ENCODE results near the gene MTG1.

MTG1 gene

GRCh38 chr10:133441780-133442179, 47.8 kb downstream of the MTG1 start:
- Histone ChIP-seq H3K4me2 (ENCODE audit: low read length) (no peak overlapping the region), H2AFZ (no peak overlapping the region)

DNA sequence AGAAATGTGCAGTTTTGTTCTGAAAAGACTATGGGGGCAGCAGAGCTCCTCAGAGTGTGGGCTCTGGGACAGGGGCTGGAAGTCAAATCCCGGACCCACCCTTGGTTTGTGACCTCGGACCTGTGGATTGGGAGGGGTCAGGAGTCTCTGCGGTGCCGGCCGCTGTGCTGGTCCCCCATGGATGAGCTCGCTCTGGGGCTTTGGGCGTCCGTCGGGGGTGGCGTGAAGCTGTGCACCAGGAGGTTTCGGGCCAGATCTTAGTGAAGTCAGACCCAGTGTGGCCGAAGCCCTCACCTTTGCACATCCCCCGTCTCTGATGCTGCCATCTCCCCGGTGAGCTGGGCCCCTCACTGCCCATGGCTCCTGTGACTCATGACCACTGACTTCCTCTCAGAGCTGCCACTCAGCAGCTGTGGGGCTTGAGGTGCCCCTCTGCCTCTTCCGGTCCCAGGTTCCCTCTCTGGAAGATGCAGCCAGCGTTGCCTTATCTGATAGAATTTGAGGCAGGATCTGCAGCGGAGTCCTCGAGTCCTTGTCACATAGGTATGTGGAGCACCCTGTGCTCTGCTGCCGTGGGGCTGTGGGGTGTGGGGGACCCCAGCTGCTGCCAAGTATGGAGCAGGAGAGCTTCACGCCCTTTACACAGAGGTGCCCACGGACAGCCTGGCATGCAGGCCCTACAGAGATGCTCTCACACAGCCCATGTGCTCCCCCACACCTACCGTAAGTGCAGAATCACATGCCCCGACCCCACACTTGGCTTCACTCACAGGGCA, 48.4 kb downstream of the MTG1 start:
- Histone ChIP-seq H3K4me3 (ENCODE audit: low read depth, low read length) (no peak overlapping the region), H3K27me3 (ENCODE audit: control insufficient read depth, insufficient read depth, low read length) (no peaks in the 10 kb centered on the region), H3K9ac (no peak overlapping the region), H3K4me1 (no peaks in the 10 kb centered on the region), H3K27ac (no peak overlapping the region), H2AFZ (no peak overlapping the region), H3K9me3 (ENCODE audit: control insufficient read depth, low read length) (no peaks in the 10 kb centered on the region), H3K4me2 (ENCODE audit: low read length) (no peak overlapping the region), H3K79me2 (no peaks in the 10 kb centered on the region), H3K36me3 (ENCODE audit: control insufficient read depth, insufficient read depth, low read length) (no peaks in the 10 kb centered on the region)
- TF ChIP-seq, protein P1, sequence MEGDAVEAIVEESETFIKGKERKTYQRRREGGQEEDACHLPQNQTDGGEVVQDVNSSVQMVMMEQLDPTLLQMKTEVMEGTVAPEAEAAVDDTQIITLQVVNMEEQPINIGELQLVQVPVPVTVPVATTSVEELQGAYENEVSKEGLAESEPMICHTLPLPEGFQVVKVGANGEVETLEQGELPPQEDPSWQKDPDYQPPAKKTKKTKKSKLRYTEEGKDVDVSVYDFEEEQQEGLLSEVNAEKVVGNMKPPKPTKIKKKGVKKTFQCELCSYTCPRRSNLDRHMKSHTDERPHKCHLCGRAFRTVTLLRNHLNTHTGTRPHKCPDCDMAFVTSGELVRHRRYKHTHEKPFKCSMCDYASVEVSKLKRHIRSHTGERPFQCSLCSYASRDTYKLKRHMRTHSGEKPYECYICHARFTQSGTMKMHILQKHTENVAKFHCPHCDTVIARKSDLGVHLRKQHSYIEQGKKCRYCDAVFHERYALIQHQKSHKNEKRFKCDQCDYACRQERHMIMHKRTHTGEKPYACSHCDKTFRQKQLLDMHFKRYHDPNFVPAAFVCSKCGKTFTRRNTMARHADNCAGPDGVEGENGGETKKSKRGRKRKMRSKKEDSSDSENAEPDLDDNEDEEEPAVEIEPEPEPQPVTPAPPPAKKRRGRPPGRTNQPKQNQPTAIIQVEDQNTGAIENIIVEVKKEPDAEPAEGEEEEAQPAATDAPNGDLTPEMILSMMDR (IDR thresholded peaks at IDR 0.05), result no peak

More at GRCh38 chr10:133441780-133442179, 47.8 kb downstream of the MTG1 start:
- no peaks in the 10 kb centered on the region for H3K9me3 ChIP-seq (ENCODE audit: control insufficient read depth, low read length)
- H3K27ac ChIP-seq, result no peak overlapping the region
- H3K4me3 ChIP-seq (ENCODE audit: low read depth, low read length), result no peak overlapping the region
- no peaks in the 10 kb centered on the region for H3K79me2 ChIP-seq
- no peaks in the 10 kb centered on the region for H3K27me3 ChIP-seq (ENCODE audit: control insufficient read depth, insufficient read depth, low read length)
- no peaks in the 10 kb centered on the region for H3K4me1 ChIP-seq
- TF ChIP-seq, protein P1 (IDR thresholded peaks at IDR 0.05), result no peak
- no peaks in the 10 kb centered on the region for H3K36me3 ChIP-seq (ENCODE audit: control insufficient read depth, insufficient read depth, low read length)
- no peak overlapping the region for H3K9ac ChIP-seq

GRCh38 chr10:133442967-133443924, 49.3 kb downstream of the MTG1 start:
- Histone ChIP-seq H3K27me3 (ENCODE audit: control insufficient read depth, insufficient read depth, low read length) (no peaks in the 10 kb centered on the region), H3K9ac (no peak overlapping the region), H3K27ac (no peak overlapping the region), H3K9me3 (ENCODE audit: control insufficient read depth, low read length) (no peaks in the 10 kb centered on the region), H3K79me2 (no peaks in the 10 kb centered on the region), H2AFZ (no peak overlapping the region), H3K4me2 (ENCODE audit: low read length) (no peak overlapping the region), H3K4me3 (ENCODE audit: low read depth, low read length) (no peak overlapping the region), H3K4me1 (no peaks in the 10 kb centered on the region), H3K36me3 (ENCODE audit: control insufficient read depth, insufficient read depth, low read length) (no peaks in the 10 kb centered on the region)
- TF ChIP-seq, protein P1 (IDR thresholded peaks at IDR 0.05), result no peak

- H3K4me3 ChIP-seq (ENCODE audit: low read depth, low read length), result no peak overlapping the region
- H3K27ac ChIP-seq, result no peak overlapping the region
- no peaks in the 10 kb centered on the region for H3K9me3 ChIP-seq (ENCODE audit: control insufficient read depth, low read length)
- H3K4me2 ChIP-seq (ENCODE audit: low read length), result no peak overlapping the region
- no peak overlapping the region for H2AFZ ChIP-seq
- no peaks in the 10 kb centered on the region for H3K36me3 ChIP-seq (ENCODE audit: control insufficient read depth, insufficient read depth, low read length)
- H3K4me1 ChIP-seq, result no peaks in the 10 kb centered on the region
- H3K79me2 ChIP-seq, result no peaks in the 10 kb centered on the region
- H3K9ac ChIP-seq, result no peak overlapping the region
- TF ChIP-seq, protein P1 (IDR thresholded peaks at IDR 0.05), result no peak
- H3K27me3 ChIP-seq (ENCODE audit: control insufficient read depth, insufficient read depth, low read length), result no peaks in the 10 kb centered on the region
These were observed 50.6 kb downstream of the MTG1 start for GRCh38 chr10:133444342-133445267.

All from parathyroid adenoma (tissue), 2 donors.